MM.1S (cell line): ENCODE results near the gene HIC1.

Experiments used
- DNase-seq: peaks from one replicate; pipeline ENCODE4 v3.0.0-alpha.2; 2015
- H2AFZ ChIP-seq: fragments of 300-600 bp; sonication (generic); 2 replicates; pipeline ENCODE4 v1.6.0; 2016; ENCODE audit warnings: antibody characterized with exemption, low read length
- H3F3A ChIP-seq: fragments of 300-600 bp; sonication (generic); 2 replicates; pipeline ENCODE4 v1.6.1; 2016; ENCODE audit warnings: mild to moderate bottlenecking, antibody characterized with exemption, low read length, moderate library complexity, mixed read lengths; ENCODE audit not compliant: insufficient read depth
- H3K27ac ChIP-seq: fragments of 300-600 bp; sonication (generic); 2 replicates; pipeline ENCODE4 v1.5.1; 2016; ENCODE audit warnings: mild to moderate bottlenecking, low read length
- H3K27me3 ChIP-seq: fragments of 300-600 bp; sonication (generic); replicated peaks from 2 replicates; pipeline ENCODE4 v1.6.0; 2016; ENCODE audit warnings: low read length; ENCODE audit not compliant: insufficient read depth
- H3K36me3 ChIP-seq: fragments of 300-600 bp; sonication (generic); replicated peaks from 2 replicates; pipeline ENCODE4 v1.6.1; 2016; ENCODE audit warnings: mild to moderate bottlenecking, low read length, mixed read lengths; ENCODE audit not compliant: insufficient read depth
- H3K4me1 ChIP-seq: fragments of 300-600 bp; sonication (generic); 2 replicates; pipeline ENCODE4 v1.6.1; 2016; ENCODE audit warnings: low read length, mixed read lengths
- H3K4me2 ChIP-seq: fragments of 300-600 bp; sonication (generic); 2 replicates; pipeline ENCODE4 v1.6.0; 2016; ENCODE audit warnings: low read depth, low read length
- H3K4me3 ChIP-seq: fragments of 300-600 bp; sonication (generic); 2 replicates; pipeline ENCODE4 v1.5.1; 2016; ENCODE audit warnings: low read length, mixed read lengths
- H3K79me2 ChIP-seq: fragments of 300-600 bp; sonication (generic); 2 replicates; pipeline ENCODE4 v1.6.1; 2016; ENCODE audit warnings: mixed run types, low read length, mixed read lengths
- H3K9ac ChIP-seq: fragments of 300-600 bp; sonication (generic); 2 replicates; pipeline ENCODE4 v1.6.1; 2016; ENCODE audit warnings: low read length, mixed read lengths
- H3K9me2 ChIP-seq: fragments of 300-600 bp; sonication (generic); replicated peaks from 2 replicates; pipeline ENCODE4 v1.6.1; 2016; ENCODE audit warnings: mild to moderate bottlenecking, low read length, mixed read lengths; ENCODE audit not compliant: insufficient read depth
- H3K9me3 ChIP-seq: fragments of 300-600 bp; sonication (generic); replicated peaks from 2 replicates; pipeline ENCODE4 v1.6.1; 2016; ENCODE audit warnings: mild to moderate bottlenecking, low read length, mixed read lengths; ENCODE audit not compliant: insufficient read depth
- H4K20me1 ChIP-seq: fragments of 300-600 bp; sonication (generic); 2 replicates; pipeline ENCODE4 v1.6.1; 2016; ENCODE audit warnings: mild to moderate bottlenecking, low read length, moderate library complexity, mixed read lengths; ENCODE audit not compliant: insufficient read depth
- EZH2 ChIP-seq: fragments of 300-600 bp; sonication (generic); optimal IDR thresholded peaks from 2 replicates; pipeline ENCODE3; 2017; ENCODE audit warnings: low read depth, mild to moderate bottlenecking, antibody characterized with exemption, low read length, mixed read lengths
- EZH2phosphoT487 ChIP-seq: fragments of 300-600 bp; sonication (generic); IDR thresholded peaks from 2 replicates; pipeline ENCODE4 v1.6.1; 2018; ENCODE audit warnings: antibody characterized with exemption, low read length
- TF ChIP-seq, protein P1 (sequence below): fragments of 300-600 bp; sonication (generic); IDR thresholded peaks from 2 replicates; pipeline ENCODE4 v1.5.1; 2016; ENCODE audit warnings: antibody characterized with exemption, low read length, mixed read lengths

The HIC1 gene

DNA sequence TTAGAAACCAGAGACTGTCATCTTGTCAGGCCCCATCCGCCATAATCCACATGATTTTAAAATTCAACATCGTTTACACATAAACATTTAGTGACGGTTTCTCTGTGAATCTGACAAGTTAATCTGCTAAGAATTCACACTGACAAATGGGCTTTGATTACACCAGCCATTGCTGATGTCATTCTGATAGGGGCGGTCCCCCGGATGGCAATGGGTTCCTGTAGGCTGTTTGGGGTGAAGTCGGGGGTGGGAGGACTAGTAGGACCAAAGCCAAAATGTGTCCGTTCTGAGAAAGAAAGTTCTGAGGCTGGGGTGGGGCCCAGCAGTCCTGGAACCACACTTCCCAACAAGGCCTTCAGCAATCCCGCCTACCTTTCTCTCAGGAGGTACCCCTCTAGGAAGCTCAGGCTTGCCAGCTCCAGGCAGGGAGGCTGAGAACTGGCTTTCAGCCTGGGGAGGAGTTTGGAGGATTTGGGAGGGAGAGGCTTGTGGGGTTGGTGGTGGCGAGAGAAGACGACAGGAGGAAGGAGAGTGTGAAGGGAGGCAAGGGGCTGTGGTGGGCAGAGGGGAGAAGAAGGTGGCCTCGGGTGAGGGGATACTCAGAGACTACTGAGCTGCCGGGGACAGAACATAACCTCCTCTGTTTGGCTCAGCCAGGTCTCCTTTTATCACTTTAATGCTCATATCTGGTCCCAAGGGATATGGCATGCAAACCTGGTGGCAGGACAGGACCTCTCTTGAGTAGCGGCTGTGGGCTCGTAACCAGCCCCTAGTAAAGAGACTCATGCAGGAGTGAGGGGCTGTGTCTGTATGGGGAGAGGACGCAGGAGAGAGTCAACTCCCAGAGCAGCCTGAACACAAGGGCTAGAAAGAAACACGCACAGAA lies 8.6 kb downstream of the HIC1 start:
- Histone ChIP-seq H3K27ac (no peak overlapping the region), H3F3A (no peaks in the 10 kb centered on the region), H3K36me3 (no peaks in the 10 kb centered on the region), H3K9me3 (no peaks in the 10 kb centered on the region), H3K9ac (no peak overlapping the region), H3K79me2 (no peaks in the 10 kb centered on the region), H2AFZ (no peak overlapping the region), H3K27me3 (no peaks in the 10 kb centered on the region), H4K20me1 (no peaks in the 10 kb centered on the region), H3K4me3 (no peak overlapping the region), H3K4me1 (no peaks in the 10 kb centered on the region), H3K9me2 (no peaks in the 10 kb centered on the region), H3K4me2 (no peak overlapping the region)
- TF ChIP-seq EZH2phosphoT487 (no peak), EZH2 (no peak)
- TF ChIP-seq, protein P1, sequence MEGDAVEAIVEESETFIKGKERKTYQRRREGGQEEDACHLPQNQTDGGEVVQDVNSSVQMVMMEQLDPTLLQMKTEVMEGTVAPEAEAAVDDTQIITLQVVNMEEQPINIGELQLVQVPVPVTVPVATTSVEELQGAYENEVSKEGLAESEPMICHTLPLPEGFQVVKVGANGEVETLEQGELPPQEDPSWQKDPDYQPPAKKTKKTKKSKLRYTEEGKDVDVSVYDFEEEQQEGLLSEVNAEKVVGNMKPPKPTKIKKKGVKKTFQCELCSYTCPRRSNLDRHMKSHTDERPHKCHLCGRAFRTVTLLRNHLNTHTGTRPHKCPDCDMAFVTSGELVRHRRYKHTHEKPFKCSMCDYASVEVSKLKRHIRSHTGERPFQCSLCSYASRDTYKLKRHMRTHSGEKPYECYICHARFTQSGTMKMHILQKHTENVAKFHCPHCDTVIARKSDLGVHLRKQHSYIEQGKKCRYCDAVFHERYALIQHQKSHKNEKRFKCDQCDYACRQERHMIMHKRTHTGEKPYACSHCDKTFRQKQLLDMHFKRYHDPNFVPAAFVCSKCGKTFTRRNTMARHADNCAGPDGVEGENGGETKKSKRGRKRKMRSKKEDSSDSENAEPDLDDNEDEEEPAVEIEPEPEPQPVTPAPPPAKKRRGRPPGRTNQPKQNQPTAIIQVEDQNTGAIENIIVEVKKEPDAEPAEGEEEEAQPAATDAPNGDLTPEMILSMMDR = no peak
- no peak for DNase-seq

DNA sequence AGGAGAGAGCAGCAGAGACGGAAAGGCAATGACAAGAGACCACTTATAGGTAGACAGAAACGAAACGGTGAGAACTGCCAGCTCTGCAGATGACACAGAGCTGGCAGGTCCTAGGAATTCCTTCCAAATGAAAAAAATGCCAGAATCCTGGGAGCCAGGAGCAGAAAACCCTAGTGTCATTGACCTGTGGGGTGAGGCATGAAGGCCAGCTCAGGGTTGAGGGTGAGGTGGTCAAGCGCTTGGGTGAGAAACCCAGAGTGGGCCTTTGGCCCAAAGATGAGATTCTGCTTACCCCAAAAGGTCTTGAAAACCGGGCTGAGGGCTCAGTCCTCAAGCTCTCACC lies 9.2 kb downstream of the HIC1 start:
- Histone ChIP-seq H3K4me1 (no peaks in the 10 kb centered on the region), H3K27ac (no peak overlapping the region), H3K36me3 (no peaks in the 10 kb centered on the region), H3K9ac (no peak overlapping the region), H3K9me3 (no peaks in the 10 kb centered on the region), H2AFZ (no peak overlapping the region), H3K27me3 (no peaks in the 10 kb centered on the region), H3F3A (no peaks in the 10 kb centered on the region), H3K9me2 (no peaks in the 10 kb centered on the region), H3K4me2 (no peak overlapping the region), H4K20me1 (no peaks in the 10 kb centered on the region), H3K4me3 (no peak overlapping the region), H3K79me2 (no peaks in the 10 kb centered on the region)
- no peak for DNase-seq
- TF ChIP-seq EZH2 (no peak), EZH2phosphoT487 (no peak)
- TF ChIP-seq, protein P1 = no peak

DNA sequence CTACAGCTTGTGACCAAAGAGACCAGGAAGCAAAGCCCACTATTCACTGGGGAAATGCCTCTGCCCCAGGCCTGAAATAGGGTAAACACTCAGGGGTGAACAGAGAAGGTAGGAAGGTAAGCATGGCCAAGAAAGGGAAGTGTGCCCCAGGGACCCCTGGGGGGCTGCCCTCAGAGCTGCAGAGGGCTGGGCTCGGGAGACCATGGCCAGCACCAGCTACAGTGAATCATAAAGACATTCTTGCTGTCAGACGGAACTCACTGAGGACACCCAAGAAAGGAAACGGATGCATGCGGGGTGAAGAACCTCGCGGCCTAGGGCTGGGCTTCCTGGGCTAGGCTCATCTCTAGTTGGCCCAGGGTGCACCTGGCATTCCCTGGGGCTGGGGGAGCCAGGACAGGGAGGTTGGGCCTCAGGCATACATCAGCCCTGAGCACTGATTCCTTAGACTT lies 9.6 kb downstream of the HIC1 start:
- H3K4me2 ChIP-seq = no peak overlapping the region
- H3K27ac ChIP-seq = no peak overlapping the region
- H4K20me1 ChIP-seq = no peaks in the 10 kb centered on the region
- no peaks in the 10 kb centered on the region for H3K36me3 ChIP-seq
- H3K9me2 ChIP-seq = no peaks in the 10 kb centered on the region
- H2AFZ ChIP-seq = no peak overlapping the region
- TF ChIP-seq, protein P1 = no peak
- no peak for TF ChIP-seq EZH2phosphoT487
- TF ChIP-seq EZH2 = no peak
- no peaks in the 10 kb centered on the region for H3K27me3 ChIP-seq
- no peaks in the 10 kb centered on the region for H3F3A ChIP-seq
- H3K4me1 ChIP-seq = no peaks in the 10 kb centered on the region
- no peak overlapping the region for H3K9ac ChIP-seq
- DNase-seq = no peak
- no peak overlapping the region for H3K4me3 ChIP-seq
- H3K9me3 ChIP-seq = no peaks in the 10 kb centered on the region
- H3K79me2 ChIP-seq = no peaks in the 10 kb centered on the region
